Breast epithelium (tissue), 3 donors: ENCODE results near the gene GPR139.

ENCODE experiments used
- POLR2A ChIP-seq: fragments of 450-650 bp; IDR thresholded peaks from one replicate; pipeline ENCODE4 v1.6.1; 2016; ENCODE audit warnings: antibody characterized with exemption, mild to moderate bottlenecking, moderate library complexity
- TF ChIP-seq, protein P1 (sequence below), 3 donors: fragments of 450-650 bp; IDR thresholded peaks; one replicate each; pipeline ENCODE4 v1.5.1; 2016 to 2017; ENCODE audit warnings: antibody characterized with exemption in 3 of 3, mild to moderate bottlenecking in 3 of 3, moderate library complexity in 3 of 3

DNA sequence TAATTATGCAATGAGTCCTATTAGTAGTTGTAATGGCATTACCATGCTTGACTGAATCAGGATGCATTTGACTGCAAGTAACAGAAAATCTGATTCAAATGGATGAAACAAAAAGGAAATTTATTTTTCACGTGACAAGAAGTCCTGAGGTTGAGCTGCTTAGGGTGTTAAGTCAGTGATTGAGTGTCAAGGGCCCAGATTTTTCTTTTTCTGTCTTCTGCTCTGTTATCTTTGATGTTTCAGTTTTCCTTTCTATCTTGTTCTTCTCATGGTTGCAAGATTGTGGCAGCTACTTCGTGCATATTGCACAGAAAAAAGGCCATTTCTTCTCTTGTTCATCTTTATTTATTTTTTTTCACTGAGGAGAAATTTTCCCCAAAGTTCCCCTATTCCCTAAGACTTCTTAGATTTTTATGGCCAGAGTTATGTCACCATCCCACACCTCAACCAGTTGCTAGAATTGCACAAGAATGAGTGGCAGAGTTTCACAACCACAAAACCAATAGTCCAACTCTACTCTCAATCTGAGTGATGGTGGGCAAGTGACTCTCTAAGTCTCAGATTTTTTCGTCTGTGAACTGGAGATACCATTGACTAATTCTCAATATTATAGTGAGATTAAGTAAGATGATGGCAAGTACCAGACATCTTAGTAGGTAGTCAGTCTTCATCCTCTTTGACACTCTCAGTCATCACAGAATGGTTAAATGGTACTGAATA is 15.7 kb upstream of the GPR139 start:
- TF ChIP-seq, protein P1, sequence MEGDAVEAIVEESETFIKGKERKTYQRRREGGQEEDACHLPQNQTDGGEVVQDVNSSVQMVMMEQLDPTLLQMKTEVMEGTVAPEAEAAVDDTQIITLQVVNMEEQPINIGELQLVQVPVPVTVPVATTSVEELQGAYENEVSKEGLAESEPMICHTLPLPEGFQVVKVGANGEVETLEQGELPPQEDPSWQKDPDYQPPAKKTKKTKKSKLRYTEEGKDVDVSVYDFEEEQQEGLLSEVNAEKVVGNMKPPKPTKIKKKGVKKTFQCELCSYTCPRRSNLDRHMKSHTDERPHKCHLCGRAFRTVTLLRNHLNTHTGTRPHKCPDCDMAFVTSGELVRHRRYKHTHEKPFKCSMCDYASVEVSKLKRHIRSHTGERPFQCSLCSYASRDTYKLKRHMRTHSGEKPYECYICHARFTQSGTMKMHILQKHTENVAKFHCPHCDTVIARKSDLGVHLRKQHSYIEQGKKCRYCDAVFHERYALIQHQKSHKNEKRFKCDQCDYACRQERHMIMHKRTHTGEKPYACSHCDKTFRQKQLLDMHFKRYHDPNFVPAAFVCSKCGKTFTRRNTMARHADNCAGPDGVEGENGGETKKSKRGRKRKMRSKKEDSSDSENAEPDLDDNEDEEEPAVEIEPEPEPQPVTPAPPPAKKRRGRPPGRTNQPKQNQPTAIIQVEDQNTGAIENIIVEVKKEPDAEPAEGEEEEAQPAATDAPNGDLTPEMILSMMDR (IDR thresholded peaks at IDR 0.05) = no peak
- no peak for TF ChIP-seq POLR2A
